Measurements from ENCODE around the gene RPL36. TPM values are rescaled to one million over a fixed set of nuclear protein-coding genes. Genes with fewer than 3 reads are reported as not detected.

RPL36 gene
- total RNA-seq, 1 experiment from 2014 or later, result 497 TPM

GRCh38 chr19:5695649-5696195, 5.6 kb downstream of the RPL36 start:
- no TSS peak for BruUV-seq (replicated peaks)
- CTCF ChIA-PET, result no interaction called here
- H3K36me3 Mint-ChIP-seq (ENCODE audit: insufficient read depth, unreplicated experiment), result peaks cover 88% of the 10 kb centered on the region
- intact Hi-C loops (cut with micrococcal nuclease; ENCODE audit: unreplicated experiment), result no loop called here
- DNase-seq, result no peak
- H3K9me3 Mint-ChIP-seq (ENCODE audit: low read depth, unreplicated experiment), result no peaks in the 10 kb centered on the region
- no peak overlapping the region for H3K4me3 Mint-ChIP-seq (ENCODE audit: low read depth, unreplicated experiment)
- no peaks in the 10 kb centered on the region for H3K4me1 Mint-ChIP-seq (ENCODE audit: low read depth, unreplicated experiment)
- H3K27me3 Mint-ChIP-seq (ENCODE audit: unreplicated experiment), result no peaks in the 10 kb centered on the region
- H3K27ac Mint-ChIP-seq (ENCODE audit: unreplicated experiment), result no peak overlapping the region
- TF ChIP-seq, protein P1, sequence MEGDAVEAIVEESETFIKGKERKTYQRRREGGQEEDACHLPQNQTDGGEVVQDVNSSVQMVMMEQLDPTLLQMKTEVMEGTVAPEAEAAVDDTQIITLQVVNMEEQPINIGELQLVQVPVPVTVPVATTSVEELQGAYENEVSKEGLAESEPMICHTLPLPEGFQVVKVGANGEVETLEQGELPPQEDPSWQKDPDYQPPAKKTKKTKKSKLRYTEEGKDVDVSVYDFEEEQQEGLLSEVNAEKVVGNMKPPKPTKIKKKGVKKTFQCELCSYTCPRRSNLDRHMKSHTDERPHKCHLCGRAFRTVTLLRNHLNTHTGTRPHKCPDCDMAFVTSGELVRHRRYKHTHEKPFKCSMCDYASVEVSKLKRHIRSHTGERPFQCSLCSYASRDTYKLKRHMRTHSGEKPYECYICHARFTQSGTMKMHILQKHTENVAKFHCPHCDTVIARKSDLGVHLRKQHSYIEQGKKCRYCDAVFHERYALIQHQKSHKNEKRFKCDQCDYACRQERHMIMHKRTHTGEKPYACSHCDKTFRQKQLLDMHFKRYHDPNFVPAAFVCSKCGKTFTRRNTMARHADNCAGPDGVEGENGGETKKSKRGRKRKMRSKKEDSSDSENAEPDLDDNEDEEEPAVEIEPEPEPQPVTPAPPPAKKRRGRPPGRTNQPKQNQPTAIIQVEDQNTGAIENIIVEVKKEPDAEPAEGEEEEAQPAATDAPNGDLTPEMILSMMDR (IDR thresholded peaks at IDR 0.05; ENCODE audit: unreplicated experiment), result no peak

DNA sequence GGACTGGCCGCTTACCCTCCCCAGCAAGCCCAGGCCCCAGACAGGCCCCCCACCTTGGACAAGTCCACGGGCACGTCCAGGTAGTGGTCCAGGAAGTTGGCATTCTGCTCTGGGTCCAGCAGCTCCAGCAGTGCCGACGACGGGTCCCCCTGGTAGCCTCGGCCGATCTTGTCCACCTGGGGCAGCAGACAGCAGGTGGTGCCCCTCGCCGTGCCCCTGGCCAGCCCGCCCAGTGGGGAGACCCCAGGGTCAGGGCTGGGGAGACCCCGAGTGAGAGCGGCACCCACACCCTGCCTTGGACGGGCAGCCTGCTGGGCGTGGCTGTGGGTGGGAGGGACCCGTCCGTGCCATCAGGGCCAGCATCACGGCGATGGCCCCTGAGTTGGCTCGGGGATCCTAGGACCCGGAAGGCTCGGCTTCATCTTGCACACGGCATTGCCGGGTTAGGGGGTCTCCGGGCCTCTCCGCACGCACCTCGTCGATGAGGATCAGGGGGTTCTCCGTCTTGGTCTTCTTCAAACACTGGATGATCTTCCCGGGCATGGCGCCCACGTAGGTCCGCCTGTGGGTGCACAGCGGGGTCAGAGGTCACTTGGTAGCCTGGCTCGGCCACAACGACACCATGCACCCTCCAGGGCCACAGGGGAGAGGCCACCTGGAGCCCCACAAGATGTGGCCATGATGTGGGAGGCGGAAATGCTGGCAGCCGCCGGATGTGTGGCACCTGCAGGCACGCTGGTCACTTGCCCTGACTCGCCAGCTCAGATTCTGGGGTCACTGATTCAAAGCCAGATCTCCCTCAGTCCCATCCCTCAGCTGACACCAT, 6.3 kb downstream of the RPL36 start:
- H3K9me3 Mint-ChIP-seq (ENCODE audit: low read depth, unreplicated experiment), result no peaks in the 10 kb centered on the region
- H3K4me1 Mint-ChIP-seq (ENCODE audit: low read depth, unreplicated experiment), result no peaks in the 10 kb centered on the region
- H3K4me3 Mint-ChIP-seq (ENCODE audit: low read depth, unreplicated experiment), result no peak overlapping the region
- intact Hi-C loops (cut with micrococcal nuclease; ENCODE audit: unreplicated experiment), result no loop called here
- TF ChIP-seq, protein P1 (IDR thresholded peaks at IDR 0.05; ENCODE audit: unreplicated experiment), result no peak
- CTCF ChIA-PET, result no interaction called here
- DNase-seq, result no peak
- BruUV-seq (replicated peaks), result no TSS peak
- H3K27me3 Mint-ChIP-seq (ENCODE audit: unreplicated experiment), result no peaks in the 10 kb centered on the region
- H3K27ac Mint-ChIP-seq (ENCODE audit: unreplicated experiment), result peak overlapping the region; percentile 36
- H3K36me3 Mint-ChIP-seq (ENCODE audit: insufficient read depth, unreplicated experiment), result peaks cover 88% of the 10 kb centered on the region

DNA sequence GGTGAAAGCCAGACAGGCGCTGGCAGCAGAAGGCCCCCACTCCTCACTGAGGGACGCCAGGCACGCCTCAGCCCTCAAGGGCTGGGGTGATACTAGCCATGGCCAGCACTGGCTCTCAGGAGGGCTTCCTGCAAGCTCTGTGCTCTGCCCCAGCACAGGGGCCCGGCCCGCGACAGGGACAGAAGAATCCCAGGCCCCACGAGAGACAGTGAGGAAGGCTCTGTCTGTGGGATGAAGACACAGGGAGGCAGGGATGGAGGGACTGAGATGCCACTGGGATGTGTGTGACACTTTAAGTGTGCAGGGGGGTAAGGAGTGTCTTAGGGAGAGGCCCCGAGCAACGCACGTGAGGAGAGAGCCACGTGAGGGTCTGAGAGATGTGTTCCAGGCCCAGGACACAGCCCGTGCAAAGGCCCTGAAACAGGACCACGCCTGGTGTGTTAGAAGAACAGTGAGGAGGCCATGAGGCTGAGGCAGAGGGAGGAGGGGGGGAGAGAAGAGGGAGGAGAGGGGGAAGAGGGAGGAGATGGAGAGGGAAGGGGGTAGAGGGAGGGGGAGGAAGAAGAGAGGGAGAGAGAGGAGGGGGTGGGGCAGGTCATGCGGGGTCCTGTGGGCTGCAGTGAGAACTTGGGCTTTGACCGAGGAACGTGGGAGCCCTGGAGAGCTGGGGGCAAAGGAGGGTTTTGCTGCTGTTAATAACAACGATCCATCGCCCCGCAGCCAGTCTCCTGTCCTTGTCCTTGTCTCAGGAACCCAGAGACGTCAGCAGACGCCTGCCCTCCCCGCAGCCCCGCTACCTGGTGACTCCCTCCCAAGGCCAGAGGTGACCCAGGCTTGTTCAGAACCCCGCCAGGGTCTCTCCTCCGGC, 7.2 kb downstream of the RPL36 start:
- Mint-ChIP-seq H3K27me3 (ENCODE audit: unreplicated experiment) (no peaks in the 10 kb centered on the region), H3K9me3 (ENCODE audit: low read depth, unreplicated experiment) (no peaks in the 10 kb centered on the region), H3K4me1 (ENCODE audit: low read depth, unreplicated experiment) (no peaks in the 10 kb centered on the region), H3K4me3 (ENCODE audit: low read depth, unreplicated experiment) (no peak overlapping the region), H3K36me3 (ENCODE audit: insufficient read depth, unreplicated experiment) (peaks cover 86% of the 10 kb centered on the region), H3K27ac (ENCODE audit: unreplicated experiment) (peak overlapping the region; percentile 36)
- TF ChIP-seq, protein P1 (IDR thresholded peaks at IDR 0.05; ENCODE audit: unreplicated experiment), result no peak
- CTCF ChIA-PET, result no interaction called here
- no peak for DNase-seq
- intact Hi-C loops (cut with micrococcal nuclease; ENCODE audit: unreplicated experiment), result no loop called here
- BruUV-seq (replicated peaks), result no TSS peak

GRCh38 chr19:5697890-5698634, 8.0 kb downstream of the RPL36 start:
- intact Hi-C loops (cut with micrococcal nuclease; ENCODE audit: unreplicated experiment), result no loop called here
- H3K36me3 Mint-ChIP-seq (ENCODE audit: insufficient read depth, unreplicated experiment), result peaks cover 82% of the 10 kb centered on the region
- no peak overlapping the region for H3K27ac Mint-ChIP-seq (ENCODE audit: unreplicated experiment)

More at GRCh38 chr19:5697890-5698634, 8.0 kb downstream of the RPL36 start:
- TF ChIP-seq, protein P1 (IDR thresholded peaks at IDR 0.05; ENCODE audit: unreplicated experiment), result no peak
- no peak for DNase-seq
- no peak overlapping the region for H3K4me3 Mint-ChIP-seq (ENCODE audit: low read depth, unreplicated experiment)
- no peaks in the 10 kb centered on the region for H3K27me3 Mint-ChIP-seq (ENCODE audit: unreplicated experiment)
- no TSS peak for BruUV-seq (replicated peaks)
- no peaks in the 10 kb centered on the region for H3K9me3 Mint-ChIP-seq (ENCODE audit: low read depth, unreplicated experiment)
- H3K4me1 Mint-ChIP-seq (ENCODE audit: low read depth, unreplicated experiment), result peaks cover 2% of the 10 kb centered on the region
- CTCF ChIA-PET, result no interaction called here
